Endothelial cell of umbilical vein (primary cell): ENCODE measurements around the gene KCNMB3. TPM values are rescaled to one million over a fixed set of nuclear protein-coding genes. Genes with fewer than 3 reads are reported as not detected.

Experiments used
- BruUV-seq: library from RNA; stranded (reverse); fragments of 400-500 nt; replicated peaks from 2 replicates; lab custom pipeline; 2021; lab: Mats Ljungman, UMichigan
- CTCF ChIA-PET: fragments of 300-600, 350-600 bp; sonication (Branson Sonifier 250); formaldehyde crosslinking; loops from one replicate; lab custom pipeline; 2021; ENCODE audit warnings: antibody characterized with exemption, inconsistent platforms; lab: Charles Lee
- POLR2A ChIA-PET: fragments of 300-600, 350-600 bp; sonication (Branson Sonifier 250); formaldehyde crosslinking; loops from one replicate; lab custom pipeline; 2021; ENCODE audit warnings: antibody characterized with exemption, inconsistent platforms; lab: Charles Lee
- DNase-seq: peaks from one replicate; pipeline ENCODE4 v3.0.0-alpha.2; 2011; ENCODE audit warnings: low read depth, low spot score
- FAIRE-seq: peaks from 2 replicates; lab custom pipeline; 2011; peaks lifted over from hg19 to GRCh38; lab: Jason Lieb, UNC
- H2AFZ ChIP-seq: 2 replicates; pipeline ENCODE4 v1.6.0; 2012; ENCODE audit warnings: low read depth, low read length, control low read depth, inconsistent platforms
- H3K27ac ChIP-seq: 2 replicates; pipeline ENCODE4 v1.5.1; 2011; ENCODE audit warnings: low read depth, mild to moderate bottlenecking, control low read depth, low read length, moderate library complexity; ENCODE audit not compliant: insufficient read depth
- H3K27me3 ChIP-seq, 2 experiments: 2 replicates each; pipeline versions ENCODE4 v1.6.0 to v1.6.1; 2011; ENCODE audit warnings: low read length in 2 of 2, mixed read lengths in 1 of 2; ENCODE audit not compliant: control insufficient read depth in 2 of 2, insufficient read depth in 2 of 2
- H3K36me3 ChIP-seq, 2 experiments: 2 replicates in 1 of 2; 3 replicates in 1 of 2; pipeline ENCODE4 v1.5.1; 2011; ENCODE audit warnings: low read length in 2 of 2, mild to moderate bottlenecking in 1 of 2, moderate library complexity in 1 of 2; ENCODE audit not compliant: control insufficient read depth in 2 of 2, insufficient read depth in 2 of 2; ENCODE audit errors: extremely low read depth in 1 of 2
- H3K4me1 ChIP-seq: 3 replicates; pipeline ENCODE4 v1.5.1; 2011; ENCODE audit warnings: mild to moderate bottlenecking, low read length; ENCODE audit not compliant: control insufficient read depth, insufficient read depth; ENCODE audit errors: extremely low read depth
- H3K4me2 ChIP-seq: 2 replicates; pipeline ENCODE4 v1.6.1; 2011; ENCODE audit warnings: low read length, control low read depth, mixed read lengths; ENCODE audit not compliant: insufficient read depth
- H3K4me3 ChIP-seq, 3 experiments: fragments of 200-600 bp in 1 of 3; sonication (generic), shearing (Covaris generic) in 1 of 3; replicated peaks in 1 of 3; 2 replicates each; pipeline ENCODE4 v1.5.1; 2011 to 2016; ENCODE audit warnings: control low read depth in 3 of 3, low read length in 3 of 3, mild to moderate bottlenecking in 2 of 3, inconsistent platforms in 1 of 3, low read depth in 1 of 3, moderate library complexity in 1 of 3; ENCODE audit not compliant: insufficient read depth in 1 of 3
- H3K79me2 ChIP-seq: 2 replicates; pipeline ENCODE4 v1.6.0; 2012; ENCODE audit warnings: low read length, inconsistent platforms; ENCODE audit not compliant: control insufficient read depth, insufficient read depth
- H3K9ac ChIP-seq: replicated peaks from 2 replicates; pipeline ENCODE3; 2011; ENCODE audit warnings: low read length, control low read depth; ENCODE audit not compliant: insufficient read depth; ENCODE audit errors: extremely low read depth
- H3K9me1 ChIP-seq: replicated peaks from 3 replicates; pipeline ENCODE4 v1.6.0; 2011; ENCODE audit warnings: mild to moderate bottlenecking, low read length; ENCODE audit not compliant: control insufficient read depth, insufficient read depth; ENCODE audit errors: extremely low read depth
- H3K9me3 ChIP-seq: replicated peaks from 2 replicates; pipeline ENCODE4 v1.5.1; 2012; ENCODE audit warnings: low read length, inconsistent platforms; ENCODE audit not compliant: control insufficient read depth, insufficient read depth
- H4K20me1 ChIP-seq: replicated peaks from 2 replicates; pipeline ENCODE3; 2011; ENCODE audit warnings: mild to moderate bottlenecking, low read length; ENCODE audit not compliant: control insufficient read depth, insufficient read depth; ENCODE audit errors: extremely low read depth
- CTCF ChIP-seq, 2 donors: IDR thresholded peaks; 1 replicate in 1 of 2; 2 replicates in 1 of 2; pipeline ENCODE4 v1.5.1; 2011; ENCODE audit warnings: low read length in 2 of 2, mild to moderate bottlenecking in 2 of 2, moderate library complexity in 2 of 2, control low read depth in 1 of 2, inconsistent platforms in 1 of 2, low read depth in 1 of 2; ENCODE audit not compliant: insufficient read depth in 1 of 2; ENCODE audit errors: extremely low read depth in 1 of 2
- EZH2 ChIP-seq: IDR thresholded peaks from 2 replicates; pipeline ENCODE4 v1.6.1; 2012; ENCODE audit warnings: borderline replicate concordance, low read depth, mild to moderate bottlenecking, moderate library complexity, low read length, inconsistent platforms; ENCODE audit not compliant: severe bottlenecking
- FOS ChIP-seq: IDR thresholded peaks from 2 replicates; pipeline ENCODE4 v1.6.1; 2011; ENCODE audit warnings: mild to moderate bottlenecking, low read length, moderate library complexity, borderline replicate concordance; ENCODE audit not compliant: insufficient read depth
- GATA2 ChIP-seq: IDR thresholded peaks from 2 replicates; pipeline ENCODE4 v1.7.0; 2011; ENCODE audit warnings: low read depth, mild to moderate bottlenecking, moderate library complexity, mixed read lengths, low read length; ENCODE audit not compliant: insufficient read length, insufficient read depth
- JUN ChIP-seq: IDR thresholded peaks from 2 replicates; pipeline ENCODE4 v1.6.1; 2011; ENCODE audit warnings: borderline replicate concordance, low read depth; ENCODE audit not compliant: insufficient read length, insufficient read depth
- MAX ChIP-seq: IDR thresholded peaks from 2 replicates; pipeline ENCODE4 v1.6.1; 2011; ENCODE audit not compliant: insufficient read depth, insufficient read length
- MYC ChIP-seq: IDR thresholded peaks from one replicate; pipeline ENCODE4 v1.6.1; 2011; ENCODE audit warnings: mild to moderate bottlenecking, low read depth, low read length
- POLR2A ChIP-seq: IDR thresholded peaks from 2 replicates; pipeline ENCODE4 v1.6.1; 2012; ENCODE audit warnings: low read depth, mild to moderate bottlenecking, control low read depth, low read length
- POLR2AphosphoS5 ChIP-seq: IDR thresholded peaks from 2 replicates; pipeline ENCODE4 v1.6.1; 2012; ENCODE audit warnings: low read depth, mild to moderate bottlenecking, control low read depth, low read length, moderate library complexity; ENCODE audit not compliant: insufficient read depth
- dilution Hi-C: fragments of 300-500 bp; cut with MboI; formaldehyde crosslinking; loops from one replicate; pipeline ENCODE4 v1.15.0; 2019; ENCODE audit warnings: low sequenced_read_pairs; ENCODE audit not compliant: extremely low pct_ligation_motif_present
- intact Hi-C: fragments of 100-400 bp; cut with micrococcal nuclease; formaldehyde crosslinking; loops from one replicate; pipeline ENCODE4 v1.10.0; 2022
- polyA plus RNA-seq, 4 experiments: library from polyadenylated mRNA; depleted of rRNA in 3 of 4; stranded (reverse) in 3 of 4; unstranded in 1 of 4; fragments of >200 nt; gene quantifications; 2 replicates each; pipeline versions ENCODE4 v1.2.1 to v1.2.3, GENCODE V29; 2011 to 2012; ENCODE audit warnings: missing spikeins in 1 of 4
- total RNA-seq: library from RNA; stranded (reverse); gene quantifications from 2 replicates; pipeline ENCODE4 v1.2.3, GENCODE V29; 2021

KCNMB3 gene
- total and polyA plus RNA-seq, 2 donors (not counting 3 experiments of a cell fraction or from before 2014, with no cell fraction given): 1.2 to 1.7 TPM

DNA sequence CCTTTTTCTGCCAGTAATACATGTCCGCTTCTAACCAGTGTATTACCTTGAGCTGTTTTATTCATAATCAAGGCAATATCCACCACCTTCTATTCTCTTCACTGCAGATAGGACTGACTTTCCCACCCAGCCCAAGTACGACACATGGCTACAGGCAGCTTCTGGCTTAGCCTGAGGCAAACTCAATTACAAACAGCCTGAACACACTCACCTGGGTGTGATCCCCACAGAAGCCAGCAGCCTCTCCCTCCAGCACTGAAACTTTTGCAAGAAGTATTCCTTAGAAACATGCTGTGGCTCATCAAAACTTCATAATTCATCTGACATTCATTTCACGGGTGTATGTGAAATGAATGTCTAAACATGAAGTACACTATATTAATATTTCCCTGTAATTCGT lies 13.5 kb upstream of the KCNMB3 start:
- no peak for FAIRE-seq
- Histone ChIP-seq H3K36me3 (no peaks in the 10 kb centered on the region), H3K4me1 (peaks cover 22% of the 10 kb centered on the region), H4K20me1 (no peaks in the 10 kb centered on the region), H3K4me3 (no peak overlapping the region), H3K27ac (no peak overlapping the region), H3K79me2 (no peaks in the 10 kb centered on the region), H3K27me3 (no peaks in the 10 kb centered on the region), H3K9me3 (no peaks in the 10 kb centered on the region), H3K9me1 (no peaks in the 10 kb centered on the region), H3K9ac (no peak overlapping the region), H2AFZ (no peak overlapping the region), H3K4me2 (no peak overlapping the region)
- no TSS peak for BruUV-seq
- dilution Hi-C loops (no loop called here), intact Hi-C loops (no loop called here)
- no peak for DNase-seq
- TF ChIP-seq FOS (no peak), MYC (no peak), POLR2AphosphoS5 (no peak), GATA2 (no peak), EZH2 (no peak), POLR2A (no peak), MAX (no peak), JUN (no peak), CTCF (IDR thresholded peaks at IDR 0.05; ENCODE audit: extremely low read depth in 1 of 2, insufficient read depth in 1 of 2, low read depth in 1 of 2, low read length in 2 of 2) (no peak)
- CTCF ChIA-PET: interaction anchor here (1.6 kb wide), 1 partner anchor 16 kb away, joined by 4 read pairs; no protein-coding TSS in a partner anchor
- POLR2A ChIA-PET: no interaction called here
